Heart left ventricle (tissue), 13 donors: ENCODE measurements around the gene KCNIP3.

ENCODE experiments used
- POLR2A ChIP-seq, 2 donors: fragments of 450-650 bp; IDR thresholded peaks; one replicate each; pipeline ENCODE4 v1.6.1; 2017; ENCODE audit warnings: antibody characterized with exemption in 2 of 2, mild to moderate bottlenecking in 2 of 2, moderate library complexity in 2 of 2
- TF ChIP-seq, protein P1 (sequence below), 12 donors: fragments of 200-600 bp; sonication (generic) in 4 of 12; IDR thresholded peaks; one replicate each; pipeline versions ENCODE4 v1.5.0 to v1.8.0; 2018 to 2022; ENCODE audit warnings: antibody characterized with exemption in 12 of 12, mild to moderate bottlenecking in 5 of 12
- donor health status: ischemic (EF 13 %, LVEDD 7.1; RV severe dilation, severe dysfunction).
- donor health status: DM: no; HTN: yes; CAD: no.
- donor health status: DM: no; HTN: no; CAD: no.
- donor health status: ischemic (EF 25% LVEDD 6.9; RV normal size, moderate dysfunction).
- donor health status: ischemic (EF 25% LVEDD 5.7; RV mildly dilated, moderate dysfunction).
- donor health status: ischemic (EF 35%, LVEDD 5.7; RV mildly dilated, moderate dysfunction).
- donor health status: nonischemic (EF 11% LVEDD 7.7; RV severe dilation, severe dysfunction).
- donor health status: DM: yes; HTN: yes; CAD: no.
- donor health status: PGD.
- donor health status: ischemic (EF 29% LVEDD 5.4; RV normal size, mild dysfunction).
- donor health status: nonischemic (EF 23%, LVEDD 6.1; RV moderate dilation, normal function).

DNA sequence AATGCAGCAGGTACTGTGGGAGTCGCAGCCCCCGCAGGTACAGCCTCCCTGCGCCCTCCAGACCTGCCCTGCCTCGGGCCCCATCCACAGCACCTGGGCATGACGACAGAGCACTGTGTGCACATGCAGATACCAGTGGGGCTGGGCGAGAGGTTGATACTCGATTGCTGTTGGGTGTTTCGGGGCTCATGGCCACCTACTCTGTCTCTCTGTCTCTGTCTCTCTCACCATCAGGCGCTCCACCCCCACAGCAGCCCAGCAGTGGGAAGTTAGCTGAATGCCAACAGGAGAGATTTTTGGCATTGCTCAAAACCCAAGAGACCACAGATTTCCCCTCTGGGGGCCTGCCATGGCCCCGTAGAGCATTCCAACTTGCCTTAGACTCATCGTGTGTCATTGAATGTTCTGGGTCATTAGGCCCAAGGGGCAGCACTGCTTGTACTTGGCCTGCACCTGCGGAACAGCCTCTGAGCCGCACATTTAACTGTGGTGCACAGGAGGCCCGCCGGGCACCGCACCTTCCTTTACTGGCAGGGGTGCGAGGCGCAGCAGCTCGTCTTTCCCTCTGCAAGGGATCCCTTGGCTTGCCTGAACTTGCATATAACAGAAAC lies 18.8 kb downstream of the KCNIP3 start:
- TF ChIP-seq, protein P1, sequence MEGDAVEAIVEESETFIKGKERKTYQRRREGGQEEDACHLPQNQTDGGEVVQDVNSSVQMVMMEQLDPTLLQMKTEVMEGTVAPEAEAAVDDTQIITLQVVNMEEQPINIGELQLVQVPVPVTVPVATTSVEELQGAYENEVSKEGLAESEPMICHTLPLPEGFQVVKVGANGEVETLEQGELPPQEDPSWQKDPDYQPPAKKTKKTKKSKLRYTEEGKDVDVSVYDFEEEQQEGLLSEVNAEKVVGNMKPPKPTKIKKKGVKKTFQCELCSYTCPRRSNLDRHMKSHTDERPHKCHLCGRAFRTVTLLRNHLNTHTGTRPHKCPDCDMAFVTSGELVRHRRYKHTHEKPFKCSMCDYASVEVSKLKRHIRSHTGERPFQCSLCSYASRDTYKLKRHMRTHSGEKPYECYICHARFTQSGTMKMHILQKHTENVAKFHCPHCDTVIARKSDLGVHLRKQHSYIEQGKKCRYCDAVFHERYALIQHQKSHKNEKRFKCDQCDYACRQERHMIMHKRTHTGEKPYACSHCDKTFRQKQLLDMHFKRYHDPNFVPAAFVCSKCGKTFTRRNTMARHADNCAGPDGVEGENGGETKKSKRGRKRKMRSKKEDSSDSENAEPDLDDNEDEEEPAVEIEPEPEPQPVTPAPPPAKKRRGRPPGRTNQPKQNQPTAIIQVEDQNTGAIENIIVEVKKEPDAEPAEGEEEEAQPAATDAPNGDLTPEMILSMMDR (IDR thresholded peaks at IDR 0.05), result no peak
- no peak for TF ChIP-seq POLR2A (IDR thresholded peaks at IDR 0.05)
